ENCODE data around the gene TICAM2.

DNA sequence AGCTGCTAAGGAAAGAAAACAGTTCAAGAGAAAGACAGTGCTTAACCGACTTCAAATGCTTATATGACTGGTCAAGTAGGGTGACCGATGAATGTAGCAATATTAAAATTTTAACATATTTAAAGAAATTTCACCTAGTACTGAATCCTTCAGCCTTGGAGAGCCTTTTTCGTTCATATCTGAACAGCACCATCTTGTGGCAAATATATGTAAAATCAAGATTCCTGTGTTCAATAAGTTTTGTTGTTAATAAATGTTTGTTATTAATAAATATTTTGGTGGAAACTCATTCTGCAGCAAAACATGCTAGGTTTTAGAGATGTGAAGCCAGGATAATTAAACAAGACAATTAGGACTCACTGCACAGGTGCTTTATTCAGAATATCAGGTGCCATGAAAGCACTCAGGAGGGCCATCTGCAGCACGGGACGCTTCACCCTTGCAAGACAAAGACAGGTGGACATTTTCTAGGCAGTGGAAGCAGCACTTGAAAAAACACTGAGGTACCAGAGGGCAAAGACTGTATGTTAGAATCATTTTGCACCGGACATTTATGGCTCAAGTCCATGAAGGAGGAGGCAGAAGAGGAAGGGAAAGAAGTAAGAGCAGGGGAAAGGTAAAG lies 15.6 kb downstream of the TICAM2 start:
- TF ChIP-seq, protein P1, sequence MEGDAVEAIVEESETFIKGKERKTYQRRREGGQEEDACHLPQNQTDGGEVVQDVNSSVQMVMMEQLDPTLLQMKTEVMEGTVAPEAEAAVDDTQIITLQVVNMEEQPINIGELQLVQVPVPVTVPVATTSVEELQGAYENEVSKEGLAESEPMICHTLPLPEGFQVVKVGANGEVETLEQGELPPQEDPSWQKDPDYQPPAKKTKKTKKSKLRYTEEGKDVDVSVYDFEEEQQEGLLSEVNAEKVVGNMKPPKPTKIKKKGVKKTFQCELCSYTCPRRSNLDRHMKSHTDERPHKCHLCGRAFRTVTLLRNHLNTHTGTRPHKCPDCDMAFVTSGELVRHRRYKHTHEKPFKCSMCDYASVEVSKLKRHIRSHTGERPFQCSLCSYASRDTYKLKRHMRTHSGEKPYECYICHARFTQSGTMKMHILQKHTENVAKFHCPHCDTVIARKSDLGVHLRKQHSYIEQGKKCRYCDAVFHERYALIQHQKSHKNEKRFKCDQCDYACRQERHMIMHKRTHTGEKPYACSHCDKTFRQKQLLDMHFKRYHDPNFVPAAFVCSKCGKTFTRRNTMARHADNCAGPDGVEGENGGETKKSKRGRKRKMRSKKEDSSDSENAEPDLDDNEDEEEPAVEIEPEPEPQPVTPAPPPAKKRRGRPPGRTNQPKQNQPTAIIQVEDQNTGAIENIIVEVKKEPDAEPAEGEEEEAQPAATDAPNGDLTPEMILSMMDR (tag by site-specific recombination; IDR thresholded peaks at IDR 0.05) = no peak
- TF ChIP-seq TCF7L2 (IDR thresholded peaks at IDR 0.05; ENCODE audit: borderline replicate concordance, low read depth, low read length) = no peak
- TF ChIP-seq ZNF830 (tag by site-specific recombination; IDR thresholded peaks at IDR 0.05; ENCODE audit: low read depth) = no peak
- no peak for TF ChIP-seq YY1 (tag by site-specific recombination; IDR thresholded peaks at IDR 0.05)
- no peak for TF ChIP-seq ZNF529 (tag by site-specific recombination; IDR thresholded peaks at IDR 0.05; ENCODE audit: insufficient replicate concordance)
- no peak for TF ChIP-seq OVOL3 (tag by site-specific recombination; IDR thresholded peaks at IDR 0.05)
- no peak for TF ChIP-seq BCL11A (tag by site-specific recombination; IDR thresholded peaks at IDR 0.05; ENCODE audit: low read depth)
- TF ChIP-seq, protein P2, sequence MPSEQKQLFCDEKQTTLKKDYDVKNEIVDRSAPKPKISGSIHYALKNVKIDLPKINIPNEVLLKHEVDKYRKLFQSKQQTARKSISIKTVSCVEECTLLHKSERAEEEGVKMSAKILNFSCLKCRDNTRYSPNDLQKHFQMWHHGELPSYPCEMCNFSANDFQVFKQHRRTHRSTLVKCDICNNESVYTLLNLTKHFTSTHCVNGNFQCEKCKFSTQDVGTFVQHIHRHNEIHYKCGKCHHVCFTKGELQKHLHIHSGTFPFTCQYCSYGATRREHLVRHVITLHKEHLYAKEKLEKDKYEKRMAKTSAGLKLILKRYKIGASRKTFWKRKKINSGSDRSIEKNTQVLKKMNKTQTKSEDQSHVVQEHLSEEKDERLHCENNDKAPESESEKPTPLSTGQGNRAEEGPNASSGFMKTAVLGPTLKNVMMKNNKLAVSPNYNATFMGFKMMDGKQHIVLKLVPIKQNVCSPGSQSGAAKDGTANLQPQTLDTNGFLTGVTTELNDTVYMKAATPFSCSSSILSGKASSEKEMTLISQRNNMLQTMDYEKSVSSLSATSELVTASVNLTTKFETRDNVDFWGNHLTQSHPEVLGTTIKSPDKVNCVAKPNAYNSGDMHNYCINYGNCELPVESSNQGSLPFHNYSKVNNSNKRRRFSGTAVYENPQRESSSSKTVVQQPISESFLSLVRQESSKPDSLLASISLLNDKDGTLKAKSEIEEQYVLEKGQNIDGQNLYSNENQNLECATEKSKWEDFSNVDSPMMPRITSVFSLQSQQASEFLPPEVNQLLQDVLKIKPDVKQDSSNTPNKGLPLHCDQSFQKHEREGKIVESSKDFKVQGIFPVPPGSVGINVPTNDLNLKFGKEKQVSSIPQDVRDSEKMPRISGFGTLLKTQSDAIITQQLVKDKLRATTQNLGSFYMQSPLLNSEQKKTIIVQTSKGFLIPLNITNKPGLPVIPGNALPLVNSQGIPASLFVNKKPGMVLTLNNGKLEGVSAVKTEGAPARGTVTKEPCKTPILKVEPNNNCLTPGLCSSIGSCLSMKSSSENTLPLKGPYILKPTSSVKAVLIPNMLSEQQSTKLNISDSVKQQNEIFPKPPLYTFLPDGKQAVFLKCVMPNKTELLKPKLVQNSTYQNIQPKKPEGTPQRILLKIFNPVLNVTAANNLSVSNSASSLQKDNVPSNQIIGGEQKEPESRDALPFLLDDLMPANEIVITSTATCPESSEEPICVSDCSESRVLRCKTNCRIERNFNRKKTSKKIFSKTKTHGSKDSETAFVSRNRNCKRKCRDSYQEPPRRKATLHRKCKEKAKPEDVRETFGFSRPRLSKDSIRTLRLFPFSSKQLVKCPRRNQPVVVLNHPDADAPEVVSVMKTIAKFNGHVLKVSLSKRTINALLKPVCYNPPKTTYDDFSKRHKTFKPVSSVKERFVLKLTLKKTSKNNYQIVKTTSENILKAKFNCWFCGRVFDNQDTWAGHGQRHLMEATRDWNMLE (tag by site-specific recombination; conservative IDR thresholded peaks at IDR 0.05; ENCODE audit: low read depth) = no peak
- TF ChIP-seq, protein P3, sequence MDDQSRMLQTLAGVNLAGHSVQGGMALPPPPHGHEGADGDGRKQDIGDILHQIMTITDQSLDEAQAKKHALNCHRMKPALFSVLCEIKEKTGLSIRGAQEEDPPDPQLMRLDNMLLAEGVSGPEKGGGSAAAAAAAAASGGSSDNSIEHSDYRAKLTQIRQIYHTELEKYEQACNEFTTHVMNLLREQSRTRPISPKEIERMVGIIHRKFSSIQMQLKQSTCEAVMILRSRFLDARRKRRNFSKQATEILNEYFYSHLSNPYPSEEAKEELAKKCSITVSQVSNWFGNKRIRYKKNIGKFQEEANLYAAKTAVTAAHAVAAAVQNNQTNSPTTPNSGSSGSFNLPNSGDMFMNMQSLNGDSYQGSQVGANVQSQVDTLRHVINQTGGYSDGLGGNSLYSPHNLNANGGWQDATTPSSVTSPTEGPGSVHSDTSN (CRISPR knock-in tag; IDR thresholded peaks at IDR 0.05) = no peak

Measured in HEK293 (cell line).